GM12878 (cell line): ENCODE data around the gene PSMG3.

Experiments
- ATF2 ChIP-seq: IDR thresholded peaks from 2 replicates; pipeline ENCODE4 v1.6.1; 2012; ENCODE audit warnings: low read length, inconsistent platforms
- CHD1 ChIP-seq: IDR thresholded peaks from 2 replicates; pipeline ENCODE4 v1.6.1; 2012; ENCODE audit warnings: low read depth, low read length, improper control_type of control experiment

- TF ChIP-seq ATF2 (no peak), CHD1 (no peak)
Measured at GRCh38 chr7:1544178-1544895, 25.5 kb downstream of the PSMG3 start.
